ENCODE measurements around the gene MORC2. TPM values are rescaled to one million over a fixed set of nuclear protein-coding genes. Genes with fewer than 3 reads are reported as not detected.
A peak's percentile ranks its signal among the peaks of the same experiment; 100 is the strongest.

MORC2 gene
- 26.1 TPM for total RNA-seq

GRCh38 chr22:30968015-30968923 is at the start of gene MORC2:
Gene MORC2 (minus strand): TSS chr22:30968774. CDS start chr22:30967889, 885 bp downstream.
- FAIRE-seq (no peak), DNase-seq (ENCODE audit: low spot score in 2 of 2) (no peak)

- no peak for DNase-seq (ENCODE audit: low spot score in 2 of 2)
- FAIRE-seq: no peak
These were observed 37.0 kb upstream of the MORC2 start for GRCh38 chr22:31005535-31005934.

DNA sequence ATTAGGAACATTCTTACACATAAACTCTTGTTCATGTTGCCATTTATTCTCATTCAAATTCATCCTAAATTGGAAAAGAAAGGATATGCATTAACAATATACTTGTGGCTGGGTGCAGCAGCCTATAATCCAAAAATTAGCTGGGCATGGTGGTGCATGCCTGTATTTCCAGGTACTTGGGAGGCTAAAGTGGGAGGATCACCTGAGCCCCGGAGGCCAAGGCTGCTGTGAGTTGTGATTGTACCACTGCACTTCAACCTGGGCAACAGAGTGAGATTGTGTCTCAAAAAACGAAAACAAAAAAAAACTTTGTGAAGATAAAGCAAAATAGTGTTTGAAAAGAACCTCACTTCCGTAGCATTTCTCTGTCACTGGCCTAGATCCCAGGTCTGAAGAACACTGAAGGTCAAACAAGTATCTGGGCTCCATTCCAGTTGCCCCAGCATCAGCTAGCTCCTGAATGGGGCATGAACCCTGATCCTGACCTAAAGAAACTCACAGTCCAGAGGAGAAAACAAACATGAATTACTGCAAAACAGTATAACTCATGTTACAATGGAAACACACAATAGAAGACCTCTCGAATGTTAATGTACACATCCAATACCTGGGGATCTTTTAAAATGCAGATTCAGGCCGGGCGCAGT is 32.7 kb upstream of the MORC2 start:
- DNase-seq (ENCODE audit: low spot score in 2 of 2) (no peak), FAIRE-seq (no peak)

- DNase-seq (ENCODE audit: low spot score in 2 of 2) (no peak), FAIRE-seq (no peak)
These were observed 29.8 kb upstream of the MORC2 start for GRCh38 chr22:30998329-30998728.

DNA sequence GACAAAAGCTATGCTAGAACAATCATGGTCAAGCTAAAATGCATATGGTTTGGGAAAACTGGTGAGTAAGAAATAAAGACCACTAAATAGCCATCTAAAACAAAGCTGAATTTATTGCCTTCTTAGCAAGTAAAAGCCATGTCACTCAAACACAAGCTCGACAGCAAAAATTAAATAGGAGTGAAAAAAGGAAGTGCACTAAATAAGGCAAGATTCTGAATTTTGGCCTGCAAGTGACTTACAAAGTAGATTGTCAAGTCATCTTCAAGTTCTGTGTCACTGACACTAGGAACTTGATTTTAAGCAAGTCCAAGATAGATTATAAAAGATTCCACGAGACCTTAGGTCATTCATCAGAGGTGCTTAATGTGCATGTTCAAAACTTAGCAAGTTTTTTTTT is 27.9 kb upstream of the MORC2 start:
- DNase-seq (ENCODE audit: low spot score in 2 of 2) (no peak), FAIRE-seq (no peak)

DNA sequence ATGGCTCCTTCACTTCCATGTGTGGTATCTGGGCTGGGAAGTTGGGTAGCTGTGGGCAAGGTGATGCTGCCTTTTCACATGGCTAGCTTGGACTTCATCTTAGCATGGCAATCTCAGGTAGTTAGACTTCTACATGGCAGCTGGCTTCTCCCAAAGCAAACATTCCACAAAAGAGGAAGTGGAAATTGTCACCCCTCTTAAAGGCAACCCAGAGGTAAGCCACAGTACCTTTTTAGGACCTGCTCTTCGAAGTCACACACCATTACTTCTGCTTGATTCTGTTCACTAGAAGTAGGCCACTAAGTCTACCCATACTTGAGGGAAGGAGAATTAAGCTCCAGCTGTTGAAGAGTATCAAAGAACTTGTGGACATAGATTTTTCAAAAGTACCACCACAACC is 26.4 kb upstream of the MORC2 start:
- DNase-seq (ENCODE audit: low spot score in 2 of 2) (no peak), FAIRE-seq (no peak)

GRCh38 chr22:30992565-30992964 is 24.0 kb upstream of the MORC2 start:
- DNase-seq (ENCODE audit: low spot score in 2 of 2): no peak
- no peak for FAIRE-seq

- no peak for DNase-seq (ENCODE audit: low spot score in 2 of 2)
- FAIRE-seq: no peak
These were observed 22.1 kb upstream of the MORC2 start for GRCh38 chr22:30990690-30991089.

DNA sequence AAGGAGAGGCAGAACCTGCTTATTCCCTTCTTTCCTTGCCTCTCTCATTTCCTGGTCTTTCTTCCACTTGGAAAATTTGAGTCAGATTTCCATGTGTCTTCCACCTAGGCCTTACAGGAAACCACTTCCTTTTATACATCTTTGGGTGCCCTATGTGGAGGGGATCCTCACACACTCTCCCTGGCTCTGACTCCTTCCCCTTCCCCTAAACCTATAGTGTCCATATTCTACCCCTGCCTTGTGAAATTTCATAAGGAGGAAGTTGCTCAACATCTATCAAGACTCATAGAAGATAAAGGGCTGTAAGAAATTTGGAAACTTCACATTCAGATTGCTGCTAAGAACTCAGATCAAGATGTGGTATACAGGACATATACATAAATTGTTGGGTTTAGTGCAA is 20.9 kb upstream of the MORC2 start:
- DNase-seq (ENCODE audit: low spot score in 2 of 2): no peak
- FAIRE-seq: no peak

- DNase-seq (ENCODE audit: low spot score in 2 of 2): no peak
- FAIRE-seq: no peak
These were observed 17.1 kb upstream of the MORC2 start for GRCh38 chr22:30985561-30986208.

GRCh38 chr22:30984317-30984716 is 15.7 kb upstream of the MORC2 start:
- DNase-seq (ENCODE audit: low spot score in 2 of 2): no peak
- no peak for FAIRE-seq

DNA sequence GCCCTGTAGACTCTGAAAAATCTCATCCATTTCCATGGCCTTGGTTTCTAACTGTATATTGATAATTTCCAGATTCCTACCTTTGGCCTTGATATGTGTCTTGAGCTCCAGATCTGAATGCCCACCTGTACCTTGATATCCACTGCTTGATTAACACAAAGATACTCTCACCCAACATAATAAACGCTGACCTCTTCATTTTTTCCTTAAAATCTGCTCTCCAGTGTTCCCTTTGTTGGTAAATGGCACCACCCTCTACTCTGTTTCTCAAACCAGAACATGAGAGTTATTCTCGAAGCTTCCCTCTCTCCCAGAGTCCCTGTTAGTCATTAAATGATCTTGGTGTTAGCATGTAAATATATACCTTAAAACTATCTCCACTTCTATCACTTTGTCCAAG is 13.9 kb upstream of the MORC2 start:
- FAIRE-seq (no peak), DNase-seq (ENCODE audit: low spot score in 2 of 2) (no peak)

DNA sequence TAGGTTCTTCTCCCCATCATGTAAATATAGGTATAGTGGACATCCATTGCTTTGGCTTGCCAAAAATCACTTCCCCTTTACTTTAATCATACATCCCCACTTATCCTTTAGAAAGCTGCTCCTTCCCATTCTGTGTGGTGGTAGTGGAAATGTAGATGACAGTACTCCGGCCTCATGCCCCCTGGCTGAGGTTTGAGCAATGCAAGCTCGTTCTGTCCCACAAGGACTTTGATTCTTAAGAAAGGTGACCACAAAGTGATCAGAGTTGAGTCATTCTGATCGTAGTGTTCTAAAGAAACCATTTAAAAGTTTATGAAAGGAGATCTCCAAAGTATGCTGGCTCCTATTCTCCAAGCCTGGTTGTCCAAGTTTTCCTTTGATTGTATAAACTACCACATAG is 11.4 kb upstream of the MORC2 start:
- FAIRE-seq (no peak), DNase-seq (ENCODE audit: low spot score in 2 of 2) (no peak)

DNA sequence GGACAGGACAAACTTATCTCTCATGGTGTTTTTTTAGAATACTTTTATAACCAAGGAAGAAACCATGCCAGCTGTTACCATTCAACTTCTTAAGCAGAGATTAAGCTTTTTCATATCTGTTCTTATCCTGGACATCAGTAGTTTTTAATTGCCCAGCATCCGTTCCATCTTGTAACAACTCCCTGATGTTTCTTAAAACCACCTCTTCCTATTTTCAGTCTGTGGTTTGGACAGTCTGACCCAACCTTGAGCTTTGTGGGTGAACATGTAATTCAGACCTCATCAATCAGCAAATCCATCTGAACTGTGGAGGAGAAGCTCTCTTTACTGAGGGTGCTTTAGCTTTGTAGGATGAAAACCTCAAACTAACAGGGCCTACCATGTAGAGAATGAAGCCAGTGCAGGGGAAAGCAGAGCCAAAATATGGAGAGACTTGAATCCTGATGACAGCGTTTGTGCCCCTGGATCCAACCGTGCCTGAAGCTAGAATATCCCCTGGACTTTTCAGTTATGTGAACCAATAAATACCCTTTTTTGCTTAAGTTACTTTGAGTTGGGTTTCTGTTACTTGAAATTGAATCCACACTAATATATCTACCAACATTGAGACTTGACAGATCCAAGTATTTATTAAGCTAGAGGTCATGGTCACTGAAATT is 9.9 kb upstream of the MORC2 start:
- DNase-seq (ENCODE audit: low spot score in 2 of 2) (no peak), FAIRE-seq (no peak)

- DNase-seq (ENCODE audit: low spot score in 2 of 2) (no peak), FAIRE-seq (no peak)
These were observed 1.8 kb upstream of the MORC2 start for GRCh38 chr22:30970356-30970746.

GRCh38 chr22:30969532-30970355 is 1.2 kb upstream of the MORC2 start:
- no peak for FAIRE-seq
- no peak for DNase-seq (ENCODE audit: low spot score in 2 of 2)

DNA sequence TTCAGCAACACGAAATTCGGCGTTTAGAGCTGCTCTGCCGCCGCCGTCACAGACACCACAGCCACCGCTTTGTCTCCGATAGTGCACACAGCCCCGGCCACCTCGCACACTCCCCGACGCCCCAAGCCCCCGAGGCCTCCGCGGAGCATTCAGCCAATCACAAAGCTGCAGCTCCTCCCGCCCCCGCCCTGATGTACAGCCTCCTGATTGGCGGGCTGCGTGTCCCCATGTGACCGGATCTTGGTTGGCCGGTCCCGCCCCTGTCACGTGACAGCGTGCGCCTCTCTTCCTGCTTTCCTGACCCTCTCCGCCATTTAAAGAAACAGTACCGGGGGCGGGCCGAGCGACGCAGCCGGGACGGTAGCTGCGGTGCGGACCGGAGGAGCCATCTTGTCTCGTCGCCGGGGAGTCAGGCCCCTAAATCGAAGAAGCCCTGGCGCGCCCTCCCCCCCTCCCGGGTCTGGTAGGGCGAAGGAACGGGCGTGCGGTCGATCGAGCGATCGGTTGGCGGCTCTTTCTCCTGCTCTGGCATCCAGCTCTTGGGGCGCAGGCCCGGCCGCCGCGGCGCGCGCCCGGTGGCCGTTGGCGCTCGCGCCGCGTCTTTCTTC is 454 bp upstream of the MORC2 start, which contains the start of gene TUG1:
TSS of gene TUG1 (plus strand) at position 342 of the 608 bp plus-strand sequence.
- peak; percentile 33 for FAIRE-seq
- DNase-seq (ENCODE audit: low spot score in 2 of 2): peak; percentile 99 to 100

DNA sequence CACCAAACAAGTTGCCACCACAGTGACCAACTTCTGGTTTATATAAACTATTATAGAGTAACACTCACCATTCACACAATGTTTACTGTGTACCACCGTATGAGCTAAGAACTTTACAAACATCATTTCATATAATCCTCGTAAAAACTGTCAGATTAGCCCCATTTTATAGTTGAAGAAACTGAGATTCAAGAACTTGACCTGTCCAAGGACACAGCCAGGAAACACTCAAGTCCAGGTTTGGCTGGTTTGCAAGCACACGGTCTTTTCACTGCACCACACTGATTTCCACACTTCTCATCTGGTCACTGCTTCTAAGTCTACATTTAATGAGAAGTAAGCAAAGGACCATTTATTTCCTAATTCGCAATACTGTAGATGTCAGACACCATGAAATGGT is 3.7 kb downstream of the MORC2 start:
- no peak for FAIRE-seq
- DNase-seq (ENCODE audit: low spot score in 2 of 2): no peak

DNA sequence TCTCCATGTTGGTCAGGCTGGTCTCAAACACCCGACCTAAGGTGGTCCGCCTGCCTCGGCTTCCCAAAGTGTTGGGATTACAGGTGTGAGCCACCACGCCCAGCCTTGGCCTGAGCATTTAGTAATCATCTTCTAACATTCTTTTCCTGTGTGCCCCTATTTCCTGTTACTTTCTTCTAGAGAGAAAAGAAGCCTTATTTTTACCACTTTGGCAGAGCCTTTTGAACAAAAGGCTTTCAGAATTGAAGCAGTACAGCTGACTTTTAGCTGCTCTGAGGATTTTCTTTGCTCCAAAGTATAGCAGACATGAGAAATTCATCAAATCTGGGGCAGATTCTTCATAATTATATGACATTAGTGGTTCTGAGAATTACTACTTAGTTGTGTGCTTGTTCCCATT is 13.4 kb downstream of the MORC2 start:
- DNase-seq (ENCODE audit: low spot score in 2 of 2) (no peak), FAIRE-seq (no peak)

- FAIRE-seq: no peak
These were observed 15.4 kb downstream of the MORC2 start for GRCh38 chr22:30953206-30953605.

More at GRCh38 chr22:30953206-30953605, 15.4 kb downstream of the MORC2 start:
- DNase-seq (ENCODE audit: low spot score in 2 of 2): no peak

All from frontal cortex (tissue), 4 donors.